Neural progenitor cell (in vitro differentiated cells): ENCODE measurements around the gene COG3. TPM values are rescaled to one million over a fixed set of nuclear protein-coding genes. Genes with fewer than 3 reads are reported as not detected.

ENCODE experiments used
- DNase-seq: peaks from one replicate; pipeline ENCODE4 v3.0.0-alpha.2; 2016; ENCODE audit warnings: low spot score
- H2AFZ ChIP-seq: fragments of 200-600 bp; sonication (generic); replicated peaks from 2 replicates; pipeline ENCODE4 v1.6.1; 2016; ENCODE audit warnings: antibody characterized with exemption
- H3F3A ChIP-seq: fragments of 200-600 bp; sonication (generic); 2 replicates; pipeline ENCODE4 v1.6.1; 2016; ENCODE audit warnings: antibody characterized with exemption, low read depth
- H3K27ac ChIP-seq: fragments of 200-600 bp; sonication (generic); 2 replicates; pipeline ENCODE4 v1.5.1; 2016; ENCODE audit warnings: mild to moderate bottlenecking
- H3K27me3 ChIP-seq: fragments of 200-600 bp; sonication (generic); 2 replicates; pipeline ENCODE4 v1.6.1; 2016; ENCODE audit warnings: mild to moderate bottlenecking, moderate library complexity
- H3K36me3 ChIP-seq: fragments of 200-600 bp; sonication (generic); 2 replicates; pipeline ENCODE4 v1.5.1; 2016
- H3K4me1 ChIP-seq: fragments of 200-600 bp; sonication (generic); 2 replicates; pipeline ENCODE4 v1.6.1; 2016; ENCODE audit warnings: mixed run types
- H3K4me2 ChIP-seq: fragments of 200-600 bp; sonication (generic); 2 replicates; pipeline ENCODE4 v1.6.1; 2016
- H3K4me3 ChIP-seq: fragments of 200-600 bp; sonication (generic); 2 replicates; pipeline ENCODE4 v1.5.1; 2016
- H3K79me2 ChIP-seq: fragments of 200-600 bp; sonication (generic); 2 replicates; pipeline ENCODE4 v1.6.1; 2016; ENCODE audit warnings: low read depth
- H3K9ac ChIP-seq: fragments of 200-600 bp; sonication (generic); 2 replicates; pipeline ENCODE4 v1.6.1; 2016
- H3K9me3 ChIP-seq: fragments of 200-600 bp; sonication (generic); 2 replicates; pipeline ENCODE4 v1.5.1; 2016; ENCODE audit warnings: low read depth
- H4K20me1 ChIP-seq: fragments of 200-600 bp; sonication (generic); 2 replicates; pipeline ENCODE4 v1.6.1; 2016; ENCODE audit warnings: low read depth
- H3K27ac Mint-ChIP-seq: 3 replicates; pipeline ENCODE4 v1.8.0; 2021; ENCODE audit warnings: mixed read lengths
- H3K27me3 Mint-ChIP-seq: 2 replicates; pipeline ENCODE4 v1.8.0; 2022; ENCODE audit warnings: low read depth, mild to moderate bottlenecking, inconsistent platforms, moderate library complexity, mixed read lengths; ENCODE audit not compliant: insufficient read depth
- H3K36me3 Mint-ChIP-seq: 3 replicates; pipeline ENCODE4 v1.8.0; 2021; ENCODE audit warnings: mixed read lengths
- H3K4me1 Mint-ChIP-seq: 3 replicates; pipeline ENCODE4 v1.8.0; 2021; ENCODE audit warnings: mixed read lengths
- H3K4me3 Mint-ChIP-seq: 3 replicates; pipeline ENCODE4 v1.8.0; 2021; ENCODE audit warnings: mild to moderate bottlenecking, moderate library complexity, mixed read lengths
- H3K9me3 Mint-ChIP-seq: 3 replicates; pipeline ENCODE4 v1.8.0; 2020; ENCODE audit warnings: mixed read lengths
- CTCF ChIP-seq: fragments of 200-600 bp; sonication (generic); IDR thresholded peaks from 2 replicates; pipeline ENCODE4 v1.5.1; 2017; ENCODE audit warnings: antibody characterized with exemption, mild to moderate bottlenecking
- EZH2 ChIP-seq: fragments of 200-600 bp; sonication (generic); IDR thresholded peaks from 2 replicates; pipeline ENCODE4 v1.6.1; 2017; ENCODE audit warnings: antibody characterized with exemption, mild to moderate bottlenecking, moderate library complexity
- EZH2phosphoT487 ChIP-seq: fragments of 200-600 bp; sonication (generic); IDR thresholded peaks from 2 replicates; pipeline ENCODE4 v1.6.1; 2017; ENCODE audit warnings: antibody characterized with exemption
- total RNA-seq: library from RNA; depleted of rRNA; stranded (reverse); fragments of >200 nt; gene quantifications from 2 replicates; pipeline ENCODE4 v1.2.3, GENCODE V29; 2015; ENCODE audit warnings: low replicate concordance

Gene COG3
- 26.2 and 36.0 TPM in 2 replicates for total RNA-seq

GRCh38 chr13:45464687-45465453, at the start of gene COG3:
COG3 (plus strand) TSS chr13:45464939; CDS start chr13:45465037, 98 bp downstream.
- TF ChIP-seq CTCF, result peak; percentile 44
- no peak for TF ChIP-seq EZH2phosphoT487
- TF ChIP-seq EZH2, result no peak
- no peaks in the 10 kb centered on the region for H3K9me3 ChIP-seq
- Mint-ChIP-seq H3K4me3 (peak within 1 kb of the TSS; percentile 93), H3K4me1 (peaks cover 23% of the 10 kb centered on the region), H3K36me3 (peaks cover 7% of the 10 kb centered on the region), H3K9me3 (no peaks in the 10 kb centered on the region), H3K27ac (peak within 1 kb of the TSS; percentile 76), H3K27me3 (no peaks in the 10 kb centered on the region)
- H3K4me2 ChIP-seq, result peak within 1 kb of the TSS; percentile 94
- H2AFZ ChIP-seq, result peak within 1 kb of the TSS; percentile 97
- peak; percentile 93 for DNase-seq
- peaks cover 23% of the 10 kb centered on the region for H3F3A ChIP-seq
- H3K9ac ChIP-seq, result peak within 1 kb of the TSS; percentile 70
- H3K4me1 ChIP-seq, result peaks cover 8% of the 10 kb centered on the region
- H4K20me1 ChIP-seq, result peaks cover 37% of the 10 kb centered on the region
- H3K27ac ChIP-seq, result peak within 1 kb of the TSS; percentile 96
- peaks cover 48% of the 10 kb centered on the region for H3K79me2 ChIP-seq
- no peaks in the 10 kb centered on the region for H3K36me3 ChIP-seq
- peaks cover 31% of the 10 kb centered on the region for H3K27me3 ChIP-seq
- H3K4me3 ChIP-seq, result peak within 1 kb of the TSS; percentile 96

- TF ChIP-seq EZH2 (no peak), CTCF (no peak), EZH2phosphoT487 (no peak)
- peaks cover 24% of the 10 kb centered on the region for H3F3A ChIP-seq
- H4K20me1 ChIP-seq, result peaks cover 9% of the 10 kb centered on the region
- Mint-ChIP-seq H3K4me1 (peaks cover 16% of the 10 kb centered on the region), H3K9me3 (no peaks in the 10 kb centered on the region), H3K27ac (no peak overlapping the region), H3K4me3 (no peak overlapping the region), H3K27me3 (peaks cover 4% of the 10 kb centered on the region), H3K36me3 (peaks cover 5% of the 10 kb centered on the region)
- no peak overlapping the region for H3K27ac ChIP-seq
- H3K79me2 ChIP-seq, result no peaks in the 10 kb centered on the region
- H3K36me3 ChIP-seq, result no peaks in the 10 kb centered on the region
- no peak overlapping the region for H3K9ac ChIP-seq
- no peak overlapping the region for H3K4me2 ChIP-seq
- H3K4me1 ChIP-seq, result peaks cover 4% of the 10 kb centered on the region
- peaks cover 13% of the 10 kb centered on the region for H3K27me3 ChIP-seq
- no peak overlapping the region for H2AFZ ChIP-seq
- H3K9me3 ChIP-seq, result no peaks in the 10 kb centered on the region
- no peak for DNase-seq
- no peak overlapping the region for H3K4me3 ChIP-seq
Observed at GRCh38 chr13:45415112-45415511, 49.6 kb upstream of the COG3 start.

GRCh38 chr13:45416516-45417128, 48.1 kb upstream of the COG3 start:
- Histone ChIP-seq H3K4me1 (peaks cover 4% of the 10 kb centered on the region), H3K27me3 (peaks cover 13% of the 10 kb centered on the region), H3K9me3 (no peaks in the 10 kb centered on the region), H3K4me2 (no peak overlapping the region), H4K20me1 (peaks cover 9% of the 10 kb centered on the region), H3K9ac (no peak overlapping the region), H3K79me2 (no peaks in the 10 kb centered on the region), H3K36me3 (no peaks in the 10 kb centered on the region), H2AFZ (no peak overlapping the region), H3K27ac (no peak overlapping the region), H3K4me3 (peak overlapping the region; percentile 68), H3F3A (peaks cover 24% of the 10 kb centered on the region)
- H3K27ac Mint-ChIP-seq, result no peak overlapping the region
- H3K36me3 Mint-ChIP-seq, result no peaks in the 10 kb centered on the region
- peak overlapping the region; percentile 93 for H3K4me3 Mint-ChIP-seq
- no peak for TF ChIP-seq EZH2phosphoT487
- no peak for TF ChIP-seq EZH2
- no peak for TF ChIP-seq CTCF
- peaks cover 16% of the 10 kb centered on the region for H3K4me1 Mint-ChIP-seq
- no peaks in the 10 kb centered on the region for H3K9me3 Mint-ChIP-seq
- no peak for DNase-seq
- peaks cover 4% of the 10 kb centered on the region for H3K27me3 Mint-ChIP-seq
